ENCODE measurements around the gene EID2B.

Gene EID2B, protein sequence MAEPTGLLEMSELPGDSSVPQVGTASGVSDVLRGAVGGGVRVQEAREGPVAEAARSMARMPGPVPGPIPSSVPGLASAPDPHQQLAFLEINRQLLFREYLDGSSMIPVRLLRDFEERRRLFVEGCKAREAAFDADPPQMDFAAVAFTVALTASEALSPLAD

DNA sequence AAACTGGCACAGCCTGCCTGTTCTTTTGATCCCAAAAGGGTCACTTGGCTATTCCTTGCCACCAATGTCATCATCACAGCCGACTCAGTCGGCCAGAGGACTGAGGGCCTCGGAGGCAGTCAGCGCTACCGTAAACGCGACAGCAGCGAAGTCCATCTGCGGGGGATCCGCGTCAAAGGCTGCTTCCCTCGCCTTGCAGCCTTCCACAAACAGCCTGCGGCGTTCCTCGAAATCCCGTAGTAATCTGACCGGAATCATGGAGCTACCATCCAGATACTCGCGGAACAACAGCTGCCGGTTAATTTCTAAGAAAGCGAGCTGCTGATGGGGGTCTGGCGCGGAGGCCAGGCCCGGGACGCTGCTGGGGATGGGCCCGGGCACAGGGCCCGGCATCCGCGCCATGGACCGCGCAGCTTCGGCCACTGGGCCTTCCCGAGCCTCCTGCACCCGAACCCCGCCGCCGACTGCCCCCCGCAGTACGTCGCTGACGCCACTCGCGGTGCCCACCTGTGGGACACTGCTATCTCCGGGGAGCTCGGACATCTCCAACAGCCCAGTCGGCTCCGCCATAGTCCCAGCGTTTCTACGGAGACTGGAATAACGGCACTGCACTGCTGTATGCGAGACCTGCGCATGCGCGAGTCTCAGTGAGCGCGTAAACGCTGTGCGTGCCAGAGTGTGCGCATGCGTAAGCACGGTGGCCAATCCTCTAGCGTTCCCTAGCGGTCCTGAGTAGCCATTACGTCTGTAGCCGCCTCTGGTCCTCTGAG, at the start of gene EID2B:
Gene EID2B (minus strand): TSS at position 620 of the 770 bp plus-strand sequence. CDS start 50 bp downstream, at position 570.
- peak; percentile 95 for DNase-seq

- no peak for DNase-seq
Measured at GRCh38 chr19:39582442-39582841, 49.8 kb upstream of the EID2B start.

DNA sequence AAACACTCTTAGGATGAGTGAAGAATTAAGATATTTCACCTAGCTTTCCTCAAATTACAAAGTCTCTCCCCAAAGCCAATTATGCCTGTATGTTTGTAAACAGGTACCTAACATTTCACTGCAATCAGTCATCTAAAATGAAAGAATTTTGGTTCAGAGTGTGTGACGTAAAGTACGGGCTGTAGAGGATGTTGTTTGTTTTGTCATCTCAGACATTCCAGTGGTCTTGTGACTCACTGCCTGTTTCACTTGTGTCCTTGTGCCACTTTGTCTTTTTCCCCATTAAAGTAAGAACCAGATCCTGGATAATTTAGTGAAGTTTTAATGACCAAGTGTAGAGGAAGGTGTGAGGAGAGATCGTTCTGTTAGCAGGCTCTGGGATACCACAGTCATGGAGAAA, 36.0 kb upstream of the EID2B start:
- DNase-seq, result no peak

- DNase-seq, result no peak
Measured at GRCh38 chr19:39566064-39566463, 33.4 kb upstream of the EID2B start.

- DNase-seq, result peak; percentile 85
Measured at GRCh38 chr19:39563408-39563807, 30.8 kb upstream of the EID2B start.

DNA sequence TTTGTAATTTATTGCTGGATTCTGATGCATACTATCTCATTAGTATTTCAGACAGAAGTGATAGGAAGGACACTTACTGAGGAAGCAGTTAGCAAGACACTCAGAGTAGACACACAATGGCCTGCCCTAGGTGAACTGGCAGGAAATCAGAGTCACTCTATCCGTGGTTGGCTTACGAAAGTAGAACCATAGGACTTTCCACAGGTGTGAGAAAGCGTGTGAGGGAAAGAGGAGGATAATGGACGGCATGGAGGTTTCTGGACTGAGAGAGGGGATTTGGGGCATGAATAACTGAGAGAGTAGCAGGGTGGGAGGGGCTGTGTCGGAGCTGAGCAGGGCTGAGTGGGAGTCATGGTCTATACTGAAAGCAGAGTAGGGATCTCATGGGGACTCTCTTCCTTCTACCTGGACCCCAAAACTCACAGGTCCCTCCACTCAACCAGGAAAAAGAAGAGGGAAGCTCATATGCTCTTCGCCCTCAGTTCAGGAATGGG, 26.0 kb upstream of the EID2B start:
- DNase-seq, result no peak

DNA sequence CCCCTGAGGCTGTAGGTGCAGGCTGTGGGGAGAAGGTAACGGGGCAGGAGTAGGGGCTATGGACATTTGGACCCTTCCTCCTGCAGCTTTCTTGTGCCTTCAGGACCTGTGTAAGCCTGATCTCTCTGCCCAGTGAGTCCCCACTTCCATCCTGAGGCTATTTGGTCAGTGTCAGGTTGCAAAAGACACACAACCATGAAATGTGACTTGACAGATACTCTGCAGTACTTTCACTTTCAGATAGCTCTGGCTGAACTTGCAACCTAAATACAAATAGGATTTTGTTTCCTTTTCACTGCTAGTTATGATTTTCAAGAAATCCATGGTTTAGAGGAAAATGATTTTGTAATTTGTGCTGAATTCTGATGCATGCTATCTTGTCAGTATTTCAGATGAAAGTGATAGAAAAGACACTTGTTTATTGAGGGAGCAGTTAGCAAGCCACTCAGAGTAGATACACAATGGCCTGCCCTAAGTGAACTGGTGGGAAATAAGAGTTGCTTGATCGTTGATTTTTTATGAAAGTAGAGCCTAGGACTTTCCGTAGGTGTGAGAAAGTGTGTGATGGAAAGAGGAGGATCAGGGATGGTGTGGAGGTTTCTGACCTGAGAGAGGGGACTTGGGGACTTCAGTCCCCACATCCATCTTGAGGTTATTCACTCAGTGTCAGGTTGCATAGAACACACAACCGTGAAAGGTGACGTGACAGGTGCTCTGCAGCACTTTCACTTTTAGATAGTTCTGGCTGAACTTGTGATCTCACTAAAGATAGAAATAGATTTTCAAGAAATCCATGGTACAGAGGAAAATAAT, 25.4 kb upstream of the EID2B start:
- no peak for DNase-seq

- DNase-seq, result no peak
Measured at GRCh38 chr19:39555883-39556282, 23.2 kb upstream of the EID2B start.

GRCh38 chr19:39554701-39555311, 22.2 kb upstream of the EID2B start:
- no peak for DNase-seq

GRCh38 chr19:39553082-39553652, 20.5 kb upstream of the EID2B start:
- DNase-seq, result no peak

DNA sequence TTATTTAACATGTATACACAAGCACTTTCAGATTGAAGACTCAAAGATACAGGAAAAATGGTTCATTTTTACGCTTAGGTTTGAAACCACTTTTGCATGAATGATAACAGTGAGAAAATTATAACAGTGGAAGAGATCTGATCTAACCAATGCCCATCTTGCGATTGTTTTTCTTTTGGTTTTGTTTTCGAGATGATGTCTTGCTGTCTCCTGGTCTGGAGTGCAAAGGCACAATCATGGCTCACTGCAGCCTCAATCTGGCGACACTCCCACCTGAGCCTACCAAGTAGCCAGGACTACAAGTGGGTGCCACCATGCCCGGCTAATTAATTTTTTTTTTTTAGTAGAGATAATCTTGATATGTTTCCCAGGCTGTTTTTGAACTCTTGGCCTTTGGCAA, 17.5 kb upstream of the EID2B start:
- DNase-seq, result no peak

GRCh38 chr19:39546599-39546998, 13.9 kb upstream of the EID2B start:
- DNase-seq, result no peak

GRCh38 chr19:39544911-39545310, 12.3 kb upstream of the EID2B start:
- DNase-seq, result no peak

DNA sequence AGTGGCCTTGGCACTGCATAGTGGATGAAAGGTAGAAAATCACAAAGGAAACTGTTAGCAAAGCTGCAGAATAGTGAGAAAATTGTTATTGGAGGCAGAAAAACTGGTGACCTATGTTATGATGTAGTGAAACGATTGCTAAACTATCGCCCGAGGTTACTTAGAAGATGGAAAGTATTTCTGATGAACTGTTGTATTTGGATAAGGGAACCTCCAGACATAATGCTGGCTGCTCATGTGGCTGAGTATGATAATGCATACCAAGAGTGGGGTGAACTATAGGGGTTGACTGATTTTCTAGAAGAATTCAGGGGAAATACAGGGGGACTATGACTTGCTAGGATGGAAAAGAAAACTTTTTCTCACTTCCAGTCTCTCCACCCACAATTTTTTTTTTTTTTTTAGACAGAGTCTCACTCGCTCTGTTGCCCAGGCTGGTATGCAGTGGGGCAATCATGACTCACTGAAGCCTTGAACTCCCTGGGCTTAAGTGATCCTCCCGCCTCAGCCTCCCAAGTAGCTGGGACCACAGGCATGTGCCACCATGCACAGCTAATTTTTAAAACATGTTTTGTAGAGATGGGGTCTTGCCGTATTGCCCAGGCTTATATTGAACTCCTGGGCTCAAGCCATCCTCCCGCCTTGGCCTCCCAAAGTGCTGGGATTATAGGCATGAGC, 11.7 kb upstream of the EID2B start:
- peak; percentile 63 for DNase-seq

- no peak for DNase-seq
Measured at GRCh38 chr19:39543477-39543857, 10.8 kb upstream of the EID2B start.

- DNase-seq, result no peak
Measured at GRCh38 chr19:39542206-39542605, 9.6 kb upstream of the EID2B start.

DNA sequence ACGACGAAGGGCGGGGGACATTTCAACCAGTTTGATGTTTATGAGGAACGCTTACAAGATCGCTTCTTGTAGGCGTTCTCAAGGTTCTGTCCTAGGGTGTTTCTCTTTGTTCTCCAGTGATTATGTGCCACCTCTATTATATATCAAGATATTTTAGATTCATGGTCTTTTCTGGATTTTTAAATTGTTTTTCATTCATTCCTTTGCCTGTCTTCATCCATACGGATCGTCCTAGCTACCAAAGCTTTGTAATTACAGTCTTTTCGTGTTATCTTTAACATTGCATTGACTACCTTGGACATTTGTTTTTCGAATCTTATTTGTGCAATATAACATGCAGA, 7.7 kb upstream of the EID2B start:
- no peak for DNase-seq

- peak; percentile 96 for DNase-seq
Measured at GRCh38 chr19:39539518-39540332, 7.1 kb upstream of the EID2B start, which contains the start of gene EID2. Gene EID2 (minus strand): TSS chr19:39540161. CDS start chr19:39540079, 82 bp downstream.

- no peak for DNase-seq
Measured at GRCh38 chr19:39539165-39539517, 6.5 kb upstream of the EID2B start.

- DNase-seq, result no peak
Measured at GRCh38 chr19:39533791-39534190, 1.1 kb upstream of the EID2B start.

DNA sequence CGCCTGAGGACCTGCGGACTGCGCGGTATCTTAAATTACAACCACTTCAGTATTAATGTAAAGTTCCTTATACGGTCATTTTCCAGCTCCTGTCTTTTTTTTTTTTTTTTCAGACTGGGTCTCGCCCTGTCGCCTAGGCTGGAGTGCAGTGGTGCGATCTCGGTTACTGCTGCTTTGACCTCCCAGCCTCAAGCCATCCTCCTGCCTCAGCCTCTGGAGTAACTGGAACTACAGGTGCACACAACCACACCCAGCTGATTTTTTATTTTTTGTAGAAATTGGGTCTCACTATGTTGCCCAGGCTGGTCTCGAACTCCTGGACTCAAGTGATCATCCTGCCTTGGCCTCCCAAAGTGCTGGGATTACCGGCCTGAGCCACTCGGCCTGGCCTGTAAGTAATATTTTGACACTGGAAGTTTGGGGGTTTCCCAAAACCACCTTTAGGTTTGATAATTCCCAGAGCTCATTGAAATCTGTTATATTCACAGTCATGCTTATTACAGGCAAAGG, 406 bp upstream of the EID2B start:
- DNase-seq, result no peak

Data from islet precursor cell (in vitro differentiated cells).